ENCODE data around the gene ACSM4.
"Not testable (repeated sequence)": the region's sequence is repeated elsewhere in the genome, so short reads cannot be mapped to it uniquely, and the experiment has no call there.

The ACSM4 gene

GRCh38 chr12:7304456-7304855 is 584 bp downstream of the ACSM4 start:
- H3K36me3 Mint-ChIP-seq (ENCODE audit: low read depth): no peaks in the 10 kb centered on the region
- H3K4me3 Mint-ChIP-seq: no peak overlapping the region
- H3K27ac Mint-ChIP-seq: no peak overlapping the region
- H3K27me3 Mint-ChIP-seq: peaks cover 3% of the 10 kb centered on the region
- H3K9me3 Mint-ChIP-seq: no peaks in the 10 kb centered on the region
- H3K4me1 Mint-ChIP-seq (ENCODE audit: low read depth): no peaks in the 10 kb centered on the region

GRCh38 chr12:7310070-7310469 is 6.2 kb downstream of the ACSM4 start:
- Mint-ChIP-seq H3K4me3 (no peak overlapping the region), H3K27ac (no peak overlapping the region), H3K36me3 (ENCODE audit: low read depth) (no peaks in the 10 kb centered on the region), H3K27me3 (no peaks in the 10 kb centered on the region), H3K9me3 (no peaks in the 10 kb centered on the region), H3K4me1 (ENCODE audit: low read depth) (no peaks in the 10 kb centered on the region)

GRCh38 chr12:7319930-7320329 is 16.1 kb downstream of the ACSM4 start:
- H3K36me3 Mint-ChIP-seq (ENCODE audit: low read depth): no peaks in the 10 kb centered on the region
- H3K27ac Mint-ChIP-seq: no peak overlapping the region
- no peaks in the 10 kb centered on the region for H3K4me1 Mint-ChIP-seq (ENCODE audit: low read depth)
- H3K27me3 Mint-ChIP-seq: peaks cover 2% of the 10 kb centered on the region
- no peak overlapping the region for H3K4me3 Mint-ChIP-seq
- no peaks in the 10 kb centered on the region for H3K9me3 Mint-ChIP-seq

- Mint-ChIP-seq H3K27ac (no peak overlapping the region), H3K4me3 (no peak overlapping the region)
Observed at GRCh38 chr12:7321624-7322023, 17.8 kb downstream of the ACSM4 start.

GRCh38 chr12:7322599-7322998 is 18.7 kb downstream of the ACSM4 start:
- Mint-ChIP-seq H3K36me3 (ENCODE audit: low read depth) (no peaks in the 10 kb centered on the region), H3K27me3 (peaks cover 8% of the 10 kb centered on the region), H3K9me3 (no peaks in the 10 kb centered on the region), H3K4me3 (no peak overlapping the region), H3K4me1 (ENCODE audit: low read depth) (no peaks in the 10 kb centered on the region), H3K27ac (no peak overlapping the region)

More at GRCh38 chr12:7321624-7322023, 17.8 kb downstream of the ACSM4 start:
- H3K36me3 Mint-ChIP-seq (ENCODE audit: low read depth): no peaks in the 10 kb centered on the region
- no peaks in the 10 kb centered on the region for H3K4me1 Mint-ChIP-seq (ENCODE audit: low read depth)
- H3K9me3 Mint-ChIP-seq: no peaks in the 10 kb centered on the region
- peaks cover 8% of the 10 kb centered on the region for H3K27me3 Mint-ChIP-seq

GRCh38 chr12:7324176-7324575 is 20.3 kb downstream of the ACSM4 start:
- H3K9me3 Mint-ChIP-seq: no peaks in the 10 kb centered on the region
- H3K27me3 Mint-ChIP-seq: peaks cover 13% of the 10 kb centered on the region
- H3K4me1 Mint-ChIP-seq (ENCODE audit: low read depth): no peaks in the 10 kb centered on the region
- H3K4me3 Mint-ChIP-seq: no peak overlapping the region
- H3K36me3 Mint-ChIP-seq (ENCODE audit: low read depth): no peaks in the 10 kb centered on the region
- no peak overlapping the region for H3K27ac Mint-ChIP-seq

- H3K27me3 Mint-ChIP-seq: peaks cover 13% of the 10 kb centered on the region
- no peaks in the 10 kb centered on the region for H3K9me3 Mint-ChIP-seq
- H3K4me1 Mint-ChIP-seq (ENCODE audit: low read depth): no peaks in the 10 kb centered on the region
- H3K36me3 Mint-ChIP-seq (ENCODE audit: low read depth): no peaks in the 10 kb centered on the region
- H3K4me3 Mint-ChIP-seq: no peak overlapping the region
- no peak overlapping the region for H3K27ac Mint-ChIP-seq
Observed at GRCh38 chr12:7327918-7328317, 24.0 kb downstream of the ACSM4 start.

GRCh38 chr12:7337790-7338189 is 33.9 kb downstream of the ACSM4 start:
- not testable (repeated sequence) for H3K27me3 Mint-ChIP-seq; H3K4me1 Mint-ChIP-seq (ENCODE audit: low read depth); H3K4me3 Mint-ChIP-seq; H3K36me3 Mint-ChIP-seq (ENCODE audit: low read depth); H3K9me3 Mint-ChIP-seq; H3K27ac Mint-ChIP-seq

- Mint-ChIP-seq H3K36me3 (ENCODE audit: low read depth) (no peaks in the 10 kb centered on the region), H3K9me3 (peaks cover 7% of the 10 kb centered on the region), H3K4me3 (no peak overlapping the region), H3K4me1 (ENCODE audit: low read depth) (no peaks in the 10 kb centered on the region), H3K27ac (no peak overlapping the region), H3K27me3 (no peaks in the 10 kb centered on the region)
Observed at GRCh38 chr12:7339675-7340074, 35.8 kb downstream of the ACSM4 start.

- Mint-ChIP-seq H3K27ac (no peak overlapping the region), H3K4me1 (ENCODE audit: low read depth) (peaks cover 10% of the 10 kb centered on the region), H3K36me3 (ENCODE audit: low read depth) (no peaks in the 10 kb centered on the region), H3K27me3 (no peaks in the 10 kb centered on the region), H3K9me3 (peaks cover 16% of the 10 kb centered on the region), H3K4me3 (no peak overlapping the region)
Observed at GRCh38 chr12:7344833-7345606, 41.1 kb downstream of the ACSM4 start.

GRCh38 chr12:7346551-7347225 is 42.8 kb downstream of the ACSM4 start:
- no peak overlapping the region for H3K27ac Mint-ChIP-seq
- peaks cover 16% of the 10 kb centered on the region for H3K9me3 Mint-ChIP-seq
- H3K27me3 Mint-ChIP-seq: peaks cover 5% of the 10 kb centered on the region
- no peak overlapping the region for H3K4me3 Mint-ChIP-seq
- peaks cover 16% of the 10 kb centered on the region for H3K4me1 Mint-ChIP-seq (ENCODE audit: low read depth)
- H3K36me3 Mint-ChIP-seq (ENCODE audit: low read depth): no peaks in the 10 kb centered on the region

GRCh38 chr12:7349418-7349817 is 45.5 kb downstream of the ACSM4 start:
- Mint-ChIP-seq H3K4me1 (ENCODE audit: low read depth) (peaks cover 16% of the 10 kb centered on the region), H3K4me3 (no peak overlapping the region), H3K36me3 (ENCODE audit: low read depth) (no peaks in the 10 kb centered on the region), H3K27me3 (peaks cover 12% of the 10 kb centered on the region), H3K27ac (no peak overlapping the region), H3K9me3 (peaks cover 9% of the 10 kb centered on the region)

GRCh38 chr12:7351177-7351576 is 47.3 kb downstream of the ACSM4 start:
- Mint-ChIP-seq H3K36me3 (ENCODE audit: low read depth) (no peaks in the 10 kb centered on the region), H3K4me3 (no peak overlapping the region), H3K4me1 (ENCODE audit: low read depth) (peaks cover 16% of the 10 kb centered on the region), H3K27me3 (peaks cover 15% of the 10 kb centered on the region), H3K27ac (no peak overlapping the region), H3K9me3 (no peaks in the 10 kb centered on the region)

- no peak overlapping the region for H3K27ac Mint-ChIP-seq
- no peaks in the 10 kb centered on the region for H3K9me3 Mint-ChIP-seq
- peaks cover 6% of the 10 kb centered on the region for H3K4me1 Mint-ChIP-seq (ENCODE audit: low read depth)
- H3K27me3 Mint-ChIP-seq: peaks cover 15% of the 10 kb centered on the region
- no peak overlapping the region for H3K4me3 Mint-ChIP-seq
- H3K36me3 Mint-ChIP-seq (ENCODE audit: low read depth): no peaks in the 10 kb centered on the region
Observed at GRCh38 chr12:7352661-7353060, 48.8 kb downstream of the ACSM4 start.

GRCh38 chr12:7354529-7354928 is 50.7 kb downstream of the ACSM4 start:
- Mint-ChIP-seq H3K9me3 (no peaks in the 10 kb centered on the region), H3K4me3 (no peak overlapping the region), H3K36me3 (ENCODE audit: low read depth) (no peaks in the 10 kb centered on the region), H3K27me3 (peaks cover 15% of the 10 kb centered on the region), H3K27ac (no peak overlapping the region), H3K4me1 (ENCODE audit: low read depth) (peaks cover 6% of the 10 kb centered on the region)

GRCh38 chr12:7361265-7361664 is 57.4 kb downstream of the ACSM4 start:
- no peaks in the 10 kb centered on the region for H3K36me3 Mint-ChIP-seq (ENCODE audit: low read depth)
- H3K4me1 Mint-ChIP-seq (ENCODE audit: low read depth): no peaks in the 10 kb centered on the region
- H3K9me3 Mint-ChIP-seq: no peaks in the 10 kb centered on the region
- no peak overlapping the region for H3K27ac Mint-ChIP-seq
- no peak overlapping the region for H3K4me3 Mint-ChIP-seq
- H3K27me3 Mint-ChIP-seq: peaks cover 12% of the 10 kb centered on the region
